Measurements from ENCODE around the gene HGFAC.
"Not testable (repeated sequence)": the region's sequence is repeated elsewhere in the genome, so short reads cannot be mapped to it uniquely, and the experiment has no call there.

The HGFAC gene

DNA sequence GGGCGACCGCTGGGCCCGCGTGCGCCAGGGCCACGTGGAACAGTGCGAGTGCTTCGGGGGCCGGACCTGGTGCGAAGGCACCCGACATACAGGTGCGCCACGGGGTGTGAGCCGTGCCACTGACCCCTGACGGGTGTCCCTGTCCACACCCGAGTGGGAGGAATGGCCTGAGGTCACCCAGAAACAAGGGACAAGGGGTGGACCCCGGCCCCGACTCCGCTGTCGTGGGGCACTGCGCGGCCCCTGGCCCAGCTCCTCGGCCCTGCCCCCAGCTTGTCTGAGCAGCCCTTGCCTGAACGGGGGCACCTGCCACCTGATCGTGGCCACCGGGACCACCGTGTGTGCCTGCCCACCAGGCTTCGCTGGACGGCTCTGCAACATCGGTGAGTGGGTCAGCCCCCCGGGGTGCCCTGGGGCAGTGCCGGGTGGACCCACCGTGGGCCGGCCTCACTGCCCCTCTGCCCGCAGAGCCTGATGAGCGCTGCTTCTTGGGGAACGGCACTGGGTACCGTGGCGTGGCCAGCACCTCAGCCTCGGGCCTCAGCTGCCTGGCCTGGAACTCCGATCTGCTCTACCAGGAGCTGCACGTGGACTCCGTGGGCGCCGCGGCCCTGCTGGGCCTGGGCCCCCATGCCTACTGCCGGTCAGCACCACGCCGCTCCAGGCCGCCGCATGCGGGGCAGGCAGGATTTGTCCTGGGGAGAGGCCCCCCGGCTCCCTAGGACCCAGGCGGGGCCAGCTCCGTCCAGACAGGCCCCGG is 2.8 kb downstream of the HGFAC start:
- DNase-seq: no peak

DNA sequence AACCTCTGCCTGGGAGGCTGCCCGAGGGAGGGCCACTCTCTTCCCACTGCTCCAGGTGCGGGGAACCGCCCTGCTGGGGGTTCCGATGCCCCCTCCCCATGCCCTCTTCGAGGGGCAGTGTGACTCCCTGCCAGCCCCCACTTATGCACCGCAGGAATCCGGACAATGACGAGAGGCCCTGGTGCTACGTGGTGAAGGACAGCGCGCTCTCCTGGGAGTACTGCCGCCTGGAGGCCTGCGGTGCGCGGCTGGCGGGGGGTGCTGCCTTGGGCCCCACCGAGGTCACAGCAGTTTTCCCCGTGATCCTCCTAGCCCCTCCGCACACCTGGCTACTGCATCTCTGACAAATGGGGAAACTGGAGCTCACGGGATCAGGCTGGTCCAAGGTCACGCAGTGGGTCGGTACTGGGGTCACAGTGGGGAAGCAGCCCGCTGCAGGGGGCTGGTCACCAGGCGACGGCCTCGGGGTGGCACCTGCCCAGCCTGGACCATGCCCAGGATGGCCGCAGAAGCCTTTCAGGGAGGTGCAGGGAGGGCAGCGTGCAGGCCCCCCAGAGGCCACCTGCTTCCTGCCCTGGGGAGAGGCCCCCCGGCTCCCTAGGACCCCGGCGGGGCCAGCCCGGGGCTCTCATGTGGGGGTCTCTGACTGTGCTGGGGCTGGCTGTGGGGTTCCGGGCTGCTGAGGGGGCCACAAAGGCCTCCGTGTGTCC is 3.5 kb downstream of the HGFAC start:
- DNase-seq: no peak

DNA sequence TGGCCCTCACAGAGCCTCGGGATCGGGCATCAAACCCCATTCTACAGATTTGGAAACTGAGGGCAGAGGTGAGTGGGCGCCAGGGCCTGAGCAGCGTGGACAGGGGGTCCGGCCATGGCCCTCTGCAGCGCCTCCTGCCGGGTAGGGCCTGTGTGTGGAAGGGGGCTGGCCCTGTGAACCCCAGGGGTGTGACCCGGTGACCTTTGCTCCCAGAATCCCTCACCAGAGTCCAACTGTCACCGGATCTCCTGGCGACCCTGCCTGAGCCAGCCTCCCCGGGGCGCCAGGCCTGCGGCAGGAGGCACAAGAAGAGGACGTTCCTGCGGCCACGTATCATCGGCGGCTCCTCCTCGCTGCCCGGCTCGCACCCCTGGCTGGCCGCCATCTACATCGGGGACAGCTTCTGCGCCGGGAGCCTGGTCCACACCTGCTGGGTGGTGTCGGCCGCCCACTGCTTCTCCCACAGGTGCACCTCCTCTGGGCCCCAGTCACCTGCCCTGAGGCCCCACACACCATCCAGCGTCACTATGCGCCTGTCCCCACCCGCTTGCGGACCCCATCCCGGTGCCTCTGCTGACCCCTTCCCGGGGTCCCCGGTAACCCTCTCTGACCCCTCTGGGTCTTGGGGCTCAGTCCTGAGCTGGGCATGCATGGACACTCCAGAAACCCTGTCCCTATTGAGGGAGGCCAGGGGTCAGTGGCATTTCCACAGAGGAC is 4.2 kb downstream of the HGFAC start:
- no peak for DNase-seq

DNA sequence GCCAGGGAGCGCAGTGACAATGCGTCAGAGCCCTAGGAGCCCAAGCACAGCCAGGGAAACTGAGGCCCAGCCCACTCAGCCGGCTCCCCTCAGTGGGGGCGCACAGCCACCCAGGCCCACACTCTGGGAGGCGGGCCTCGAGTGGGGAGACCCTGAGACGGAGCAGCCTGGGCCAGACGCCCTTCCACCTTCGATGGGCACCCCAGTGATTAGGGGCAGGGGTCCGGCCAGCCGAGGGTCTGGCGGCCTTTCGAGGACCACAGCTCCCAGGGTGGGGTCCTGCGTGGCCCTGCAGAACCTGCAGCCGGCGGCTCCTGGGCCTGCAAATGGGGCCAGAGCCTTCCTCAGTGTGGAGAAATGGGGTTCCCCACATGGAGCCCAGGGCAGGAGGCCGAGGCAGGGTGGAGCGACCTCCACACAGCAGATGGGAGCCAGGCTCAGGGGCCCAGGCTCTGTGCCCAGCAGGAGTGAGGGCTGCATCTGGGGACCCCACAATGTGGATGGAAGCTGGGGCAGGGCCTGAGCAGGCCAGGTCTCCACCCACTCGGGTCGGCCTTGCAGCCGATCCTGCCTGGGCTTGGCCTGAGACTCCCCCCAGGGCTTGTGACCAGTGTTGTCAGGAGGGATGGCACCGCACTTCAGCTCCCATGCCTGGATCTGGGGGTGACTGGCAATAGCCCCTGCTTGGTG is 5.0 kb downstream of the HGFAC start:
- no peak for DNase-seq

DNA sequence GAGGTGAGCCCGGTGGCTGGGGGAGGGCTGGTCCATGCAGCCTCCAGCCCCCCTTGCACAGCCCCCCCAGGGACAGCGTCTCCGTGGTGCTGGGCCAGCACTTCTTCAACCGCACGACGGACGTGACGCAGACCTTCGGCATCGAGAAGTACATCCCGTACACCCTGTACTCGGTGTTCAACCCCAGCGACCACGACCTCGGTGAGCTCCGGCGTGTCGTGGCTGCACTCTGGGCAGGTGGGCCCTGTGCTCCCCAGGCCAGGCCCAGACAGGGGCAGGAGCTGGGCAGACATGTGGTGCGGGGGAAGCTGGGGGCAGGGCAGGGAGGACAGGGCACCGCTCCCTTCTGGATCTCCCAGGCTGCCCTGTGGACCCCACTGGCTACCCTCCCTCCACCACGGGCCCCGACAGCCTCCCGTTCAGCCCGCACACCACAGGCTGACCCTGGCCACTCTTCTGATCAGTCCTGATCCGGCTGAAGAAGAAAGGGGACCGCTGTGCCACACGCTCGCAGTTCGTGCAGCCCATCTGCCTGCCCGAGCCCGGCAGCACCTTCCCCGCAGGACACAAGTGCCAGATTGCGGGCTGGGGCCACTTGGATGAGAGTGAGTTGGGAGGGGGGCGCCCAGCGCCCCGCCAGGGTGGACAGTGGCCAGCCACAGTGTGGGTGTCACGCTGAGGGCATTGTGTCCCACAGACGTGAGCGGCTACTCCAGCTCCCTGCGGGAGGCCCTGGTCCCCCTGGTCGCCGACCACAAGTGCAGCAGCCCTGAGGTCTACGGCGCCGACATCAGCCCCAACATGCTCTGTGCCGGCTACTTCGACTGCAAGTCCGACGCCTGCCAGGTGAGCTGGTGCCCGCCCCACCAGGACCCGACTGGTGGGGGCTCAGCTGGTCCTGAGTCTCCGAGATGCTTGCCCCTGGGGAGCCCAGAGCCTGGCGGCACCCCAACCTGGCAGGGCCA is 5.9 kb downstream of the HGFAC start:
- no peak for DNase-seq

DNA sequence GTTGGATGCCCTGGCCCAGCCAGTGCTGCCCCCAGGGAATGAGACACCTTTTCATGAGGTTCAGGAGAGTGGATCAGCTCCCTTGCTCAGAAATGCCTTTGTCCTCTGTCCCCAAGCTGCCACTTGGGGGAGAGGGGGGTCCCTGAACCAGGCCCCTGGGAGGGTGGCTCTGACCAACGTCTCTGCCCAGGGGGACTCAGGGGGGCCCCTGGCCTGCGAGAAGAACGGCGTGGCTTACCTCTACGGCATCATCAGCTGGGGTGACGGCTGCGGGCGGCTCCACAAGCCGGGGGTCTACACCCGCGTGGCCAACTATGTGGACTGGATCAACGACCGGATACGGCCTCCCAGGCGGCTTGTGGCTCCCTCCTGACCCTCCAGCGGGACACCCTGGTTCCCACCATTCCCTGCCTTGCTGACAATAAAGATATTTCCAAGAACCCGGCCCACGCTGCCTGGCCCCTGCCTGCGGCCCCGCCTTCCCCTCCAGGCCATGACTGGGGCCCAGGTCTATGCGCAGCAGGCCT is 7.3 kb downstream of the HGFAC start:
- no peak for DNase-seq

DNA sequence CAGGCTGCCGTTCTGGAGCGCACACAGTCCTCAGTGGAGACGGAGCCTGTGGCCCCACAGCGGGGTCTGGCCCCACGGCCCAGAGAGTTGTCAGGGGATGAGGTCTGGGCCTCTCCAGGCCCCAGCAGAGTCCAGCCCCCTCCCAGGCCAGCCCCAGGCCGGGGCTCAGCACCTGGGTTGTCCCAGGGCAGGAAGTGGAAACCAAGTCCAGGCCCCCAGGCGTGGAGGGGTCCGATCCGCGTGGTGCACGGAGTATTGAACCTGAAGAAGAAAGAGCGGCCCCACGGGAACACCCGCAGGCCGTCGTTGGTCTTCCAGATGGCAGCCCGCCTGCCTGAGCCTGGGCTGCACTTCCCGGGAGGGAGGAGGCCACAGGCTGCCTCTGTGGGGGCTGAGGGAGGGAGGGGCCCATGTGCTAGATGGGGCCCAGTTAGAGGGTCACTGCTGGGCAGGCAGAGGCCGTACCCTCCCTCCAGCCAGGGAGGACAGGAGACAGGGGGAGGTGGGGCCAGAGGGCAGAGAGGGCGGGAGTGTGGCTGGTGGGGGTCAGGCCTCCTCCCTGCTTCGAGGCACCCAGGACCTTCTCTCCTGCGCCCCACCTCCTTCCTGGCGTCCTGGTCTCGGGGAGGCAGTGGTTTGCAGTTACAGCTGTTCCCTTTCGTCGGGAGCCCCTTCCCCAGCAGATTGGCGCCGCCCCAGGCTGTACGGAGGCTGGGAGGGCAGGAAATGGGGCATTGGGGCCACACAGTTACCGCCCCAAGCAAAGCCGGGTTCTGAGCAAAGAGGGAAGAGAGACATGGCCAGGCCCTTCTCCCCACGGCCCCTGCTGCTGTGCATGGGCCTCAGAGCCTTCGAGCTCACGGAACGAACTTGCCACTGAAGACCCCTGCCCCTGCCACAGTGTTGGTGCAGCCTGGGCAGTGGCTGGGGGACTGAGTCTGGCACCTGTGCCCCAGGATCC is 8.1 kb downstream of the HGFAC start:
- no peak for DNase-seq

DNA sequence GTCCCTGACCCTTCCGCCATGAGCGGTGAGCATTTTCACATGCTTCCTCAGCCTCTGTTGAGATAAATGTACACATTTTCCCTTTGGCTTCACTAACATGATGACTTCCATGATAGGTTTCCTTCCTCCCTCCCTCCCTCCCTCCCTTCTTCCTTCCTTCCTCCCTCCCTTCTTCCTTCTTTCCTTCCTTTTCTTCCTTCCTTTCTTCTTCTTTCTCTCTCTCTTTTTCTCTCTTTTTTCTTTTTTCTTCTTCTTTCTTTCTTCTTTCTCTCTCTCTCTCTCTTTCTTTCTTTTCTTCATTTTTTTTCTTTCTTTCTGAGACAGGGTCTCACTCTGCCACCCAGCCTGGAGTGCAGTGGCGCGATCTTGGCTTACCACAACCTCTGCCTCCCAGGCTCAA is 8.9 kb downstream of the HGFAC start:
- DNase-seq: no peak

DNA sequence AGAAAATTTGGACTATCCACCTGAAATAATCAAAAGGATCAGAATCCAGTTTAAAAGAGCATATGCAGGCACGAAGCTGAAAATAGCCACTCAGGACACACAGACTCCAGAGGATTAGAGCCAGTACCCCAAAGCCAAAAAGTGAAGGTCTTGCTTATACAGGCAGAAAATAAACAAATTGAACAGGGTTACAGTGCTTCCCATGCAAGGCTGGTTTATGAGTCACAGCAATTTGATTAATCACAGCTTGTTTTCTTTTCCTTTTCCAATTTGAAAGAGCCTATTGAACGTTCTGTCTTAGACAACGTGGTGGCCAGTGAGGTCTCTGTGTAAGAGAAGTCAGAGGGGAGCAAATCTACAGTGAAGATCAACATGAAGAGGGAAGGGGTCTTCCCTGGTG is 10.2 kb downstream of the HGFAC start:
- DNase-seq: no peak

DNA sequence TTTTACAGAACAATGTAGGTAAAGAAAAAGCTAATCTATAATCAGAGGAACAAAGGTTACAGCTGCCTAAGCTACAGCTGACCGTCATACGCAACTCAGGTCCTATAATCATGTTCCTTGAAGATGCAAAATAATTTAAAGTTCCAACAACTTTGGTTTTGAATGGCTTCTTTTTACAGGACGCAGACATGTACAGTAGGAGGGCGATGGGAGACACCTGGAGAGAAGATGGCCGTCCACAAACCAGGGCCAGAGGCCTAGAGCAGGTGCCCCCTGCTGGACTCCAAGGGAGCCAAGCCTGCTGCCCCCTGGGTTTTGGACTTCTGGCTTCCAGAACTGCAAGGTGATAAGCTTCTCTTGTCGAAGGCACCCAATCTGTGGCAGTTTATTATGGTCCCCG is 10.6 kb downstream of the HGFAC start:
- DNase-seq: no peak

DNA sequence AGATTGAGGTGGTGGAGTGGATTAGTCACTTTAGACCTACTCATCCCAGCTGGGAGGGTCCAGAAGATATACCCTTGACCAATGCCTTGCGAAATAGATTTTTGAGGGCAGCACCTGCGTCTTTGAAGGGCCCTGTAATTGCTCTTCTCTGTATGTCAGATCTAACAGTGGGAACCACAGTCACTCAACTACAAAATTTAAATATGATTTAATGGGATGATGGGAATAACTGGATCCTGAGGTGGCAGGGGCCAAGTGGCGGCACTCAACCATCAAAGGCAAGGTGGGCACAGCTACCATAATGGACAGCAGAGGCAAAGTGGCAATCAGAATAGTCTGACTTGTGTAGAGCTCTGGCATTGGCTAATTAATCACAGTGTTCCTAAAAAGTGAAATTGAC is 13.8 kb downstream of the HGFAC start:
- not testable (repeated sequence) for DNase-seq

DNA sequence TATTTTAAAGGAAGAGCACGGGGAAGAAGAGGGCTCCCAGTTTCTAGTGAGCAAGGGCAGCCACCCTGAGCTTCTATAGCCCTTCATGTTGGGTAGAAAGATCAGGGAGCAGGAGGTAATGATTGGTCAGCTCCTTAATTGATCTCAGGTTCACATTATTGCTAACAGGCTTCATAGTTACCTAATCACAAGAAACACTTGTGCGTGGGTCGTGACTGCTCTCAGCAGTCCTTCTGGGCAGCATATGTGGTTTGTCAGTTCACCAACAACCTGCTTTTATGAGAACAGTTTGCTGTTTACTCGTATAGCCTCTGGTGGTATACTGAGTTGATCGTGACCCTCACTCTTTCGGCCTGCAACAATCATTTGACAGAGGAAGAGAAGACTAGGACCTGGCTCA is 16.6 kb downstream of the HGFAC start:
- no peak for DNase-seq

DNA sequence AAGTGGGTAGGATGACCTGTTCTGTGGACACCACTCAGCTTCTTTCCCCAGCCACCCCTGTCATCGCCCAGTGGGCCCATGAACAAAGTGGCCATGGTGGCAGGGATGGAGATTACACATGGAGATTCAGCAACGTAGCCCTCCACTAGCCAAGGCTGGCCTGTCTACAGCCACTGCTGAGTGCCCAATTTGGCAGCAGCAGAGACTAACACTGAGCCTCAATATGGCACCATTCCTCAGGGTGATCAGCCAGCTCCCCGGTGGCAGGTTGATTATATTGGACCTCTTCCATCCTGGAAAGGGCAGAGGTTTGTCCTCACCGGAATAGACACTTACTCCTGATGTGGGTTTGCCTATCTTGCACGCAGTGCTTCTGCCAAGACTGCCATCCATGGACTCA is 17.4 kb downstream of the HGFAC start:
- not testable (repeated sequence) for DNase-seq

DNA sequence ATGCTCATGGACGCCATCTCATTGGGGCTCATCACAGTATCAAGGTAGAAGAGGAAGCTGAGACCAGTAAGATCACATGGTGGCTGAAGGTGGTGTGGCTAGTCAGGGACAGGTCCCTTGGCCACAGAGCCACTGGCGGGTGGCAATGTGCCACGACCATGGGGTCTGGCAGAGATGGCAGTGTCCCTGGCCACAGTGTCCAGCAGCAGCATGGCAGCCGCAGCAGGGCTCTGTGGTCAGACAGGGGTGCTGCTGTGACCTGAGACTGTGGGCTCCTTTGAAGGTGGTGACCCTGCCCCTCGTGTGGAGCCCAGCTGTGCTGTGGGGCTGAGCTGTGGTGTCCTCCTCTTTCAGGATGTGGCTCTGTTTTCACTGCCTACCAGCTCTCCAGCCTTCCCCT is 19.2 kb downstream of the HGFAC start:
- DNase-seq: no peak

DNA sequence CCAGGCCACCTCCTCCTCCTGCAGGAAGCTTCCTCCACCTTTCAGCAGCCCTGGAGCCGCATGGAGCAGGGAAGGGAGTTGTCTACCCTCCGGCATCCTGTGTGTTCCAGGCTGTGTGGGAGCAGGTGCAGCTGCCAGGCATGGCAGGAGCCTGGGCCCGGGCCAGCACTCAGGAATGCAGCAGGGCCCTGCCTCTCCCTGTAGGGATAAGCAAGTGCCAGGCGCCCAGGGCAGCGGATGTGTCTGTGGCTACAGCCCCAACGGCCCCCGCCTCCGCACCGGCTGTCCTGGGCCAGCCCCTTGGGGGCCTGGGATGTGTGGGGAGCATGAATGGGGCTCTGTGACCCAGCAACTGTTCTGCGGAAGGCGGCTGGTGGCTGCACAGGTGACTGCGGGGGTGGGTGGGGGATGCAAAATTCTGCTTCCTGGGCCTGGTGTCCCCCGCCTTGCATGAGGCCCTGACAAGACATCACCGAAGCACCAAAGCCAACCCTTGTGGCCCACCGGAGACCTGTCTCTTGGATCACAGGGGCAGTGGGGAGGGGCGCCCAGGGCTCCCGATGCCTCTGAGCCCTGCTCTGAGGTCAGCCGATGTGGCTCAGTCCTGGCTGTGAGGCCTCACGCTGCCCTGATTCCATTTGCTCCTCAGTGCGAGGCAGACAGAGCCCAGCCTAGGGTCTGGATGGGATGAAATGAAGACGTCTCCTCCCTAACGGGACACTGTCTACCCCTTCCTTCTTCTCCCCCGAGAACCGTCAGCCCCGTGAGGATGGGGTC is 19.9 kb downstream of the HGFAC start:
- no peak for DNase-seq

DNA sequence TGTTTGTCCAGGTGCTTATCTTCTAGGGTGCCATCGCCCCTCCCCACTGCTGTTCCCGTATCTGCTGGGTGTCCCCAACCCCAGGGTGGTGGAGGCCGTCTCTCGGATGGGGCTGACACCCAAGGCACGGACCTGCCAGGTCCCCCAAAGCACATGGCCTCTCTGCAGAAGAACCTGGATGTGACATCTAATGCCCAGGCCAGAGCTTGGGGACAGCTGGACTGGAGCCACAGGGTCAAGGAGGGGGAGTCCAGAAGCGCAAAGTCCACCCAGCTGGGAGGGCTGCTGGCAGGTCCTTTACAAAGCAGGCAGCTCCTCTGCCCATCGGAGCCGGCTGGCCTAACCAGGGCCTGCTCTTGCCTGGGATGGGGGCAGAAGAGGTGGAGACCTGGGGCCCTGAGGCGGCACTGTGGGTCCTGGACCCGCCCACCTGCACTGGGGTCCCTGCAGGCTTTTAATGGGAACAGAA is 20.6 kb downstream of the HGFAC start:
- DNase-seq: no peak

DNA sequence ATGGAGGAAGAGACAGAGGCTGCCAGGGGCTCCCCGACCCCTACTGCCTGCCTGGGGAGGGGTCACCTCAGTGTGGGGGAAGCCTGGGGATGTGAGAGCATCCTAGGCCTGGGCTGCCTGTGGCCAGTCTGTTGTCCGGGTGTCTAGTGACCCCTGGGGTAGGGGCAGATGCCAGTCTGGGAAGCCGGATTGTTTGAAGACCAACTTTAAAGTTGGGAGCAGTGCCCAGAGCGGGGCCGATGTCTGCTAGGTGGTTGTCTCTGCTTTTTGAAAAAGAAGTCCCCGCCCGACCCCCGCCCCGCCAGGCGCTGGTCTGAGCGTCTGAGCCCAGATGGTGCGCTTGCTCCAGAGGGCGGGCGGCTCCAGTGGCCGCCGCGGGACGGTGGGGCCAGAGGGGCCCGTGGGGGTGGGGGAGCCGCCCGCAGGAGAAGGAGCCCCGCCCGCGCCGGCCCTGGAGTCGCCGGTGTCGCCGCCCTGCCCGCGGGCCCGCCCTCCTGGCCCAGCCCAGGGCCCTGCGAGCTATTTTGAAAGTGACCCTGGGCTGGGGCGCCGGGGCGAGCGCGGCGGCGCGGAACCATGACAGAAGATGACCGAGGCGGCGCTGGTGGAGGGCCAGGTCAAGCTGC is 21.1 kb downstream of the HGFAC start, which contains the start of gene DOK7:
Gene DOK7 (plus strand): TSS at position 517 of the 626 bp plus-strand sequence. CDS start 70 bp downstream, at position 587.
- no peak for DNase-seq

DNA sequence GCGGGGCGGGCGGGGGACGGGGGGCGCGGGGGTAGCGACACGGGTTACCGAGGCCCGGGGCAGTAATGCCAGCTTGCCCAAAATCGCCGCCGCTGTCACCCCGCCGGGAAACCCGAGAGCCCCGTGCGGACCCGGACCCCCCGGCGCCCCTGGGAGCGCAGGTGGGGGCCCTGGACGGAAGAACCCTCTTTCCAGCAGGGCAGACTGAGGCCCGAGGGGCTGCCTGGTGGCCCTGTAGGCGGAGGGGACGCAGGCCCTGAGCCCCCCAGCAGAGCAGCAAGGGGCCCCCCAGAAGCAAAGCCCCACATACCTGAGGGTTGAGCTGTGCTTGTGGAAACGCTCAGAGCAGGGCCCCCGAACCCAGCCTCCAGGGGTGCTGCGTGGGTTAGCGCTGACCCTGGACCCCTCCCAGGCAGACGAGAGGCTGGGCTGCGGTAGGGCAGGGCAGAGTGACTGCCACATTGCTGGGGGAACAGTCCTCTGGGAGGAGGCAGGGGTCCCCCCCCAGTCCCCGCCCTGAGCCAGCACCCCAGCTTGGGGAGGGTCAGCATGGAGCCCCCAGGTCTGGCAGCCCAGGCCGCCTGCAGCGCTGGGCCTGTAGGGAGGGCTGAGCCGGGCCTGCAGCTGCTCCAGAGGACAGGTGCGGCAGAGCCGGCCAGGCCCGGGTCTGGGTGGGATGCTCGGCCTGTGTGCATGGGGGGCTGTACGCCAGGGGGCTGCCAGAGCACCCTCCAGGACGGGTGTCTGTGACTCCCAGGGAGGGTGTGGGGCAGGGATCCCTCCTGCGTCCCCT is 22.0 kb downstream of the HGFAC start:
- no peak for DNase-seq

Data from stimulated activated CD4-positive, alpha-beta T cell treated with anti-CD3 and anti-CD28 coated beads, Interleukin-4, amount 100 ng/mL, for 1 hour (primary cell).